ENCODE results near the gene SLC22A23.

DNA sequence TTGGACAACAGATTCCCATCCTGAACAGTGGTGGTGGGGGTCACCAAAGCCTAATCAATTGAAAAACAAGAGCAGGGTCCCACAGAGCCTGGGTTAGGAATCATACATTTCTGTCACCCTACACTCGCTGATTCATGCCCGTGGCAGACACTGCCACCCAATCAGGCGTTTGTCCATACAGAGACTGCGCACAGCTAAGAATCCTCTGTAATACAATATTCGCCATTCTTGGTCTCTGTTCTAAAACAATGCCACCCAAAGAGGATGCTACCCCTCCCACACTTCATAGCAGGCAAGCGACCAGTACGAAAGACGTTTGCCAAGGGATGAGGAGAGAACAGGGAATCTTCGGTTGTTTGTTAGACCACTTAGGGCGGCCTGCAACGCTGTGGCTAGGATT lies 28.1 kb upstream of the SLC22A23 start:
- TF ChIP-seq, protein P1, sequence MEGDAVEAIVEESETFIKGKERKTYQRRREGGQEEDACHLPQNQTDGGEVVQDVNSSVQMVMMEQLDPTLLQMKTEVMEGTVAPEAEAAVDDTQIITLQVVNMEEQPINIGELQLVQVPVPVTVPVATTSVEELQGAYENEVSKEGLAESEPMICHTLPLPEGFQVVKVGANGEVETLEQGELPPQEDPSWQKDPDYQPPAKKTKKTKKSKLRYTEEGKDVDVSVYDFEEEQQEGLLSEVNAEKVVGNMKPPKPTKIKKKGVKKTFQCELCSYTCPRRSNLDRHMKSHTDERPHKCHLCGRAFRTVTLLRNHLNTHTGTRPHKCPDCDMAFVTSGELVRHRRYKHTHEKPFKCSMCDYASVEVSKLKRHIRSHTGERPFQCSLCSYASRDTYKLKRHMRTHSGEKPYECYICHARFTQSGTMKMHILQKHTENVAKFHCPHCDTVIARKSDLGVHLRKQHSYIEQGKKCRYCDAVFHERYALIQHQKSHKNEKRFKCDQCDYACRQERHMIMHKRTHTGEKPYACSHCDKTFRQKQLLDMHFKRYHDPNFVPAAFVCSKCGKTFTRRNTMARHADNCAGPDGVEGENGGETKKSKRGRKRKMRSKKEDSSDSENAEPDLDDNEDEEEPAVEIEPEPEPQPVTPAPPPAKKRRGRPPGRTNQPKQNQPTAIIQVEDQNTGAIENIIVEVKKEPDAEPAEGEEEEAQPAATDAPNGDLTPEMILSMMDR (IDR thresholded peaks at IDR 0.05), result no peak
- TF ChIP-seq, protein P2, sequence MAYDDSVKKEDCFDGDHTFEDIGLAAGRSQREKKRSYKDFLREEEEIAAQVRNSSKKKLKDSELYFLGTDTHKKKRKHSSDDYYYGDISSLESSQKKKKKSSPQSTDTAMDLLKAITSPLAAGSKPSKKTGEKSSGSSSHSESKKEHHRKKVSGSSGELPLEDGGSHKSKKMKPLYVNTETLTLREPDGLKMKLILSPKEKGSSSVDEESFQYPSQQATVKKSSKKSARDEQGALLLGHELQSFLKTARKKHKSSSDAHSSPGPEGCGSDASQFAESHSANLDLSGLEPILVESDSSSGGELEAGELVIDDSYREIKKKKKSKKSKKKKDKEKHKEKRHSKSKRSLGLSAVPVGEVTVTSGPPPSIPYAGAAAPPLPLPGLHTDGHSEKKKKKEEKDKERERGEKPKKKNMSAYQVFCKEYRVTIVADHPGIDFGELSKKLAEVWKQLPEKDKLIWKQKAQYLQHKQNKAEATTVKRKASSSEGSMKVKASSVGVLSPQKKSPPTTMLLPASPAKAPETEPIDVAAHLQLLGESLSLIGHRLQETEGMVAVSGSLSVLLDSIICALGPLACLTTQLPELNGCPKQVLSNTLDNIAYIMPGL (CRISPR knock-in tag; IDR thresholded peaks at IDR 0.05), result no peak
- TF ChIP-seq KAT7 (CRISPR knock-in tag; IDR thresholded peaks at IDR 0.05; ENCODE audit: borderline replicate concordance) (no peak), ZNF317 (CRISPR knock-in tag; IDR thresholded peaks at IDR 0.05; ENCODE audit: borderline replicate concordance, low read depth) (no peak), SP1 (CRISPR knock-in tag; conservative IDR thresholded peaks at IDR 0.05) (no peak), NR2C2 (CRISPR knock-in tag; IDR thresholded peaks at IDR 0.05) (no peak), CREB1 (CRISPR knock-in tag; IDR thresholded peaks at IDR 0.05) (no peak), NR1H2 (CRISPR knock-in tag; IDR thresholded peaks at IDR 0.05) (no peak)
- TF ChIP-seq, protein P3, sequence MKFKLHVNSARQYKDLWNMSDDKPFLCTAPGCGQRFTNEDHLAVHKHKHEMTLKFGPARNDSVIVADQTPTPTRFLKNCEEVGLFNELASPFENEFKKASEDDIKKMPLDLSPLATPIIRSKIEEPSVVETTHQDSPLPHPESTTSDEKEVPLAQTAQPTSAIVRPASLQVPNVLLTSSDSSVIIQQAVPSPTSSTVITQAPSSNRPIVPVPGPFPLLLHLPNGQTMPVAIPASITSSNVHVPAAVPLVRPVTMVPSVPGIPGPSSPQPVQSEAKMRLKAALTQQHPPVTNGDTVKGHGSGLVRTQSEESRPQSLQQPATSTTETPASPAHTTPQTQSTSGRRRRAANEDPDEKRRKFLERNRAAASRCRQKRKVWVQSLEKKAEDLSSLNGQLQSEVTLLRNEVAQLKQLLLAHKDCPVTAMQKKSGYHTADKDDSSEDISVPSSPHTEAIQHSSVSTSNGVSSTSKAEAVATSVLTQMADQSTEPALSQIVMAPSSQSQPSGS (CRISPR knock-in tag; IDR thresholded peaks at IDR 0.05; ENCODE audit: borderline replicate concordance, low read depth), result no peak
- TF ChIP-seq, protein P4, sequence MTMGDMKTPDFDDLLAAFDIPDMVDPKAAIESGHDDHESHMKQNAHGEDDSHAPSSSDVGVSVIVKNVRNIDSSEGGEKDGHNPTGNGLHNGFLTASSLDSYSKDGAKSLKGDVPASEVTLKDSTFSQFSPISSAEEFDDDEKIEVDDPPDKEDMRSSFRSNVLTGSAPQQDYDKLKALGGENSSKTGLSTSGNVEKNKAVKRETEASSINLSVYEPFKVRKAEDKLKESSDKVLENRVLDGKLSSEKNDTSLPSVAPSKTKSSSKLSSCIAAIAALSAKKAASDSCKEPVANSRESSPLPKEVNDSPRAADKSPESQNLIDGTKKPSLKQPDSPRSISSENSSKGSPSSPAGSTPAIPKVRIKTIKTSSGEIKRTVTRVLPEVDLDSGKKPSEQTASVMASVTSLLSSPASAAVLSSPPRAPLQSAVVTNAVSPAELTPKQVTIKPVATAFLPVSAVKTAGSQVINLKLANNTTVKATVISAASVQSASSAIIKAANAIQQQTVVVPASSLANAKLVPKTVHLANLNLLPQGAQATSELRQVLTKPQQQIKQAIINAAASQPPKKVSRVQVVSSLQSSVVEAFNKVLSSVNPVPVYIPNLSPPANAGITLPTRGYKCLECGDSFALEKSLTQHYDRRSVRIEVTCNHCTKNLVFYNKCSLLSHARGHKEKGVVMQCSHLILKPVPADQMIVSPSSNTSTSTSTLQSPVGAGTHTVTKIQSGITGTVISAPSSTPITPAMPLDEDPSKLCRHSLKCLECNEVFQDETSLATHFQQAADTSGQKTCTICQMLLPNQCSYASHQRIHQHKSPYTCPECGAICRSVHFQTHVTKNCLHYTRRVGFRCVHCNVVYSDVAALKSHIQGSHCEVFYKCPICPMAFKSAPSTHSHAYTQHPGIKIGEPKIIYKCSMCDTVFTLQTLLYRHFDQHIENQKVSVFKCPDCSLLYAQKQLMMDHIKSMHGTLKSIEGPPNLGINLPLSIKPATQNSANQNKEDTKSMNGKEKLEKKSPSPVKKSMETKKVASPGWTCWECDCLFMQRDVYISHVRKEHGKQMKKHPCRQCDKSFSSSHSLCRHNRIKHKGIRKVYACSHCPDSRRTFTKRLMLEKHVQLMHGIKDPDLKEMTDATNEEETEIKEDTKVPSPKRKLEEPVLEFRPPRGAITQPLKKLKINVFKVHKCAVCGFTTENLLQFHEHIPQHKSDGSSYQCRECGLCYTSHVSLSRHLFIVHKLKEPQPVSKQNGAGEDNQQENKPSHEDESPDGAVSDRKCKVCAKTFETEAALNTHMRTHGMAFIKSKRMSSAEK (CRISPR knock-in tag; IDR thresholded peaks at IDR 0.05; ENCODE audit: borderline replicate concordance), result no peak
- TF ChIP-seq, protein P5, sequence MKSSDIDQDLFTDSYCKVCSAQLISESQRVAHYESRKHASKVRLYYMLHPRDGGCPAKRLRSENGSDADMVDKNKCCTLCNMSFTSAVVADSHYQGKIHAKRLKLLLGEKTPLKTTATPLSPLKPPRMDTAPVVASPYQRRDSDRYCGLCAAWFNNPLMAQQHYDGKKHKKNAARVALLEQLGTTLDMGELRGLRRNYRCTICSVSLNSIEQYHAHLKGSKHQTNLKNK (CRISPR knock-in tag; IDR thresholded peaks at IDR 0.05), result no peak
- TF ChIP-seq, protein P6, sequence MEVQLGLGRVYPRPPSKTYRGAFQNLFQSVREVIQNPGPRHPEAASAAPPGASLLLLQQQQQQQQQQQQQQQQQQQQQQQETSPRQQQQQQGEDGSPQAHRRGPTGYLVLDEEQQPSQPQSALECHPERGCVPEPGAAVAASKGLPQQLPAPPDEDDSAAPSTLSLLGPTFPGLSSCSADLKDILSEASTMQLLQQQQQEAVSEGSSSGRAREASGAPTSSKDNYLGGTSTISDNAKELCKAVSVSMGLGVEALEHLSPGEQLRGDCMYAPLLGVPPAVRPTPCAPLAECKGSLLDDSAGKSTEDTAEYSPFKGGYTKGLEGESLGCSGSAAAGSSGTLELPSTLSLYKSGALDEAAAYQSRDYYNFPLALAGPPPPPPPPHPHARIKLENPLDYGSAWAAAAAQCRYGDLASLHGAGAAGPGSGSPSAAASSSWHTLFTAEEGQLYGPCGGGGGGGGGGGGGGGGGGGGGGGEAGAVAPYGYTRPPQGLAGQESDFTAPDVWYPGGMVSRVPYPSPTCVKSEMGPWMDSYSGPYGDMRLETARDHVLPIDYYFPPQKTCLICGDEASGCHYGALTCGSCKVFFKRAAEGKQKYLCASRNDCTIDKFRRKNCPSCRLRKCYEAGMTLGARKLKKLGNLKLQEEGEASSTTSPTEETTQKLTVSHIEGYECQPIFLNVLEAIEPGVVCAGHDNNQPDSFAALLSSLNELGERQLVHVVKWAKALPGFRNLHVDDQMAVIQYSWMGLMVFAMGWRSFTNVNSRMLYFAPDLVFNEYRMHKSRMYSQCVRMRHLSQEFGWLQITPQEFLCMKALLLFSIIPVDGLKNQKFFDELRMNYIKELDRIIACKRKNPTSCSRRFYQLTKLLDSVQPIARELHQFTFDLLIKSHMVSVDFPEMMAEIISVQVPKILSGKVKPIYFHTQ (CRISPR knock-in tag; IDR thresholded peaks at IDR 0.05), result no peak
- TF ChIP-seq, protein P7, sequence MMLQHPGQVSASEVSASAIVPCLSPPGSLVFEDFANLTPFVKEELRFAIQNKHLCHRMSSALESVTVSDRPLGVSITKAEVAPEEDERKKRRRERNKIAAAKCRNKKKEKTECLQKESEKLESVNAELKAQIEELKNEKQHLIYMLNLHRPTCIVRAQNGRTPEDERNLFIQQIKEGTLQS (CRISPR knock-in tag; conservative IDR thresholded peaks at IDR 0.05), result no peak
